ENCODE data around the gene ADGRV1.

DNA sequence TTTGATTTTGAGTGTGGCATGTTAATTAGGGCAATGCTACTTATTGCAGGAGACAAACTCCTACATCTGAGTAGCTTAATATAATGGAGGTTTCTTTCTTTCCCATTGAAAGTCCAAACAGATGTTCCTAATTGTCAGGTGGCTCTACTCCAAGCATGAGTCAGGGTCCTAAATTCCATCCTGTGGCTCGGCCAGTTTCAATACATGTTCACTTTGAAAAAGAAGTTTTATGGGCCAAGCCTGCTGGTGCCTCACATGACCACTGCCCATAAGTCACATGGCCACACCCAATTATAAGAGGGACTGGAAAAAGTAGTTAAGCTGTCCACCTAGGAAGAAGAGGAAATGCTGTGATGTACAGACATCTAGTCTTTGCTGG lies 654.1 kb downstream of the ADGRV1 start:
- TF ChIP-seq, protein P1, sequence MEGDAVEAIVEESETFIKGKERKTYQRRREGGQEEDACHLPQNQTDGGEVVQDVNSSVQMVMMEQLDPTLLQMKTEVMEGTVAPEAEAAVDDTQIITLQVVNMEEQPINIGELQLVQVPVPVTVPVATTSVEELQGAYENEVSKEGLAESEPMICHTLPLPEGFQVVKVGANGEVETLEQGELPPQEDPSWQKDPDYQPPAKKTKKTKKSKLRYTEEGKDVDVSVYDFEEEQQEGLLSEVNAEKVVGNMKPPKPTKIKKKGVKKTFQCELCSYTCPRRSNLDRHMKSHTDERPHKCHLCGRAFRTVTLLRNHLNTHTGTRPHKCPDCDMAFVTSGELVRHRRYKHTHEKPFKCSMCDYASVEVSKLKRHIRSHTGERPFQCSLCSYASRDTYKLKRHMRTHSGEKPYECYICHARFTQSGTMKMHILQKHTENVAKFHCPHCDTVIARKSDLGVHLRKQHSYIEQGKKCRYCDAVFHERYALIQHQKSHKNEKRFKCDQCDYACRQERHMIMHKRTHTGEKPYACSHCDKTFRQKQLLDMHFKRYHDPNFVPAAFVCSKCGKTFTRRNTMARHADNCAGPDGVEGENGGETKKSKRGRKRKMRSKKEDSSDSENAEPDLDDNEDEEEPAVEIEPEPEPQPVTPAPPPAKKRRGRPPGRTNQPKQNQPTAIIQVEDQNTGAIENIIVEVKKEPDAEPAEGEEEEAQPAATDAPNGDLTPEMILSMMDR (IDR thresholded peaks at IDR 0.05; ENCODE audit: poor library complexity, severe bottlenecking): no peak
- TF ChIP-seq TAF1 (IDR thresholded peaks at IDR 0.05; ENCODE audit: low read depth) (no peak), SMC3 (conservative IDR thresholded peaks at IDR 0.05; ENCODE audit: poor library complexity) (no peak), EZH2 (IDR thresholded peaks at IDR 0.05; ENCODE audit: borderline replicate concordance, insufficient read depth, low read length, poor library complexity, severe bottlenecking) (no peak), EP300 (conservative IDR thresholded peaks at IDR 0.05; ENCODE audit: poor library complexity, severe bottlenecking) (no peak), RAD21 (conservative IDR thresholded peaks at IDR 0.05) (no peak), POLR2AphosphoS5 (IDR thresholded peaks at IDR 0.05) (no peak)

All from neural cell (in vitro differentiated cells).